Stimulated activated CD8-positive, alpha-beta memory T cell treated with anti-CD3 and anti-CD28 coated beads, Interleukin-7, amount 100 ng/mL, for 4 hours (primary cell): Measurements from ENCODE around the gene RO60.

Experiments
- DNase-seq, 2 donors: peaks; one replicate each; pipeline ENCODE4 v3.0.0-alpha.2; 2020; ENCODE audit warnings: low read depth in 2 of 2

Gene RO60

GRCh38 chr1:193060938-193061337 is 1.5 kb downstream of the RO60 start:
- no peak for DNase-seq

- no peak for DNase-seq
These were observed 3.5 kb downstream of the RO60 start for GRCh38 chr1:193062698-193063463.

- no peak for DNase-seq
These were observed 6.5 kb downstream of the RO60 start for GRCh38 chr1:193065954-193066353.

- DNase-seq, result no peak
These were observed 7.2 kb downstream of the RO60 start for GRCh38 chr1:193066606-193067005.

GRCh38 chr1:193068013-193068412 is 8.6 kb downstream of the RO60 start:
- DNase-seq, result no peak

GRCh38 chr1:193069748-193070385 is 10.5 kb downstream of the RO60 start:
- no peak for DNase-seq

GRCh38 chr1:193070386-193070753 is 11.0 kb downstream of the RO60 start:
- no peak for DNase-seq

- DNase-seq, result no peak
These were observed 11.5 kb downstream of the RO60 start for GRCh38 chr1:193070942-193071341.

GRCh38 chr1:193077991-193078390 is 18.6 kb downstream of the RO60 start:
- DNase-seq, result no peak

- DNase-seq, result no peak
These were observed 19.8 kb downstream of the RO60 start for GRCh38 chr1:193079187-193079586.

- no peak for DNase-seq
These were observed 24.1 kb downstream of the RO60 start for GRCh38 chr1:193083365-193084088.

- no peak for DNase-seq
These were observed 25.9 kb downstream of the RO60 start for GRCh38 chr1:193085263-193085662.

- no peak for DNase-seq
These were observed 26.9 kb downstream of the RO60 start for GRCh38 chr1:193086342-193086741.

- DNase-seq, result no peak
These were observed 28.5 kb downstream of the RO60 start for GRCh38 chr1:193087893-193088292.

GRCh38 chr1:193090865-193091264 is 31.5 kb downstream of the RO60 start:
- no peak for DNase-seq

GRCh38 chr1:193094112-193094511 is 34.7 kb downstream of the RO60 start:
- no peak for DNase-seq

GRCh38 chr1:193102662-193103061 is 43.2 kb downstream of the RO60 start:
- no peak for DNase-seq

GRCh38 chr1:193103759-193104501 is 44.5 kb downstream of the RO60 start:
- DNase-seq, result no peak

- DNase-seq, result peak in 1 of 2 donors; percentile 10
These were observed 45.1 kb downstream of the RO60 start for GRCh38 chr1:193104502-193104906.

- peak; percentile 61 to 72 for DNase-seq
These were observed 45.8 kb downstream of the RO60 start, which contains the start of gene GLRX2 for GRCh38 chr1:193104907-193105820. Gene GLRX2 (minus strand): TSS chr1:193105414. CDS start chr1:193105382, 32 bp downstream.

- DNase-seq, result no peak
These were observed 46.4 kb downstream of the RO60 start for GRCh38 chr1:193105821-193106177.
